ENCODE data around the gene SNX2.

The SNX2 gene

DNA sequence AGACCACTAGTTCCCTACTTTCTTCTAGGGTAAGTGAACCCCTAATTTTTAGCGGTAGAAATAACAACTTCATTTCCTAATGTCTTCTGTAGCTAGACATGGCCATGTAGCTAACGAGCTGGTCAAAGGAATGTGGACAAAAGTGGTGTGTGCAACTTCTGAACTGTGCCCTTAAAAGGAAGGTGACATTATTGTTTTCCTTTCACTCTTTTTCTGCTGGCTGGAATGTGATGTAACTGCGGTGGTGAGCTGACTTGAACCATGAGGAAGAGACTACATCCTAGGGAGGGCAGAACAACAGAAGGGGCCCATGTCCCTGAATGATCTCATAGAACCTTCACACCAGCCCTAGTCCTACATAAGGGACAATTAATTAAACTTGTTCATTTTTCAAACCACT, 1.3 kb upstream of the SNX2 start:
- DNase-seq: no peak

DNA sequence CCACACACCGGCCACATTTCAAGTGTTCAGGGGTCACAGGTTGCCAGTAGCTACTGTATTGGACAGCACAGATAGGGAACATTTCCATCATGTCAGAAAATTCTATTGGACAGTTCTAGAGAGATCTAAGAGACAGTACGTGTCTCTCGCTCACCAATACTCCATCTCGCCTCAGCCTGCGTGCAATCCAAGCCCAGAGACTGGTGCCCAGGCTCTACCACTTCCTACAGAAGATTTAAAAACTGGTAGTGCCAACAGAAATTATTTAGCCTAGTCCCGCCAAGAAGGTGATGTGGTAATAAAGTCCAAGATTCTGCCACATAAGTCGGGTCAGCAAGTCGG, 390 bp upstream of the SNX2 start:
- DNase-seq: no peak

DNA sequence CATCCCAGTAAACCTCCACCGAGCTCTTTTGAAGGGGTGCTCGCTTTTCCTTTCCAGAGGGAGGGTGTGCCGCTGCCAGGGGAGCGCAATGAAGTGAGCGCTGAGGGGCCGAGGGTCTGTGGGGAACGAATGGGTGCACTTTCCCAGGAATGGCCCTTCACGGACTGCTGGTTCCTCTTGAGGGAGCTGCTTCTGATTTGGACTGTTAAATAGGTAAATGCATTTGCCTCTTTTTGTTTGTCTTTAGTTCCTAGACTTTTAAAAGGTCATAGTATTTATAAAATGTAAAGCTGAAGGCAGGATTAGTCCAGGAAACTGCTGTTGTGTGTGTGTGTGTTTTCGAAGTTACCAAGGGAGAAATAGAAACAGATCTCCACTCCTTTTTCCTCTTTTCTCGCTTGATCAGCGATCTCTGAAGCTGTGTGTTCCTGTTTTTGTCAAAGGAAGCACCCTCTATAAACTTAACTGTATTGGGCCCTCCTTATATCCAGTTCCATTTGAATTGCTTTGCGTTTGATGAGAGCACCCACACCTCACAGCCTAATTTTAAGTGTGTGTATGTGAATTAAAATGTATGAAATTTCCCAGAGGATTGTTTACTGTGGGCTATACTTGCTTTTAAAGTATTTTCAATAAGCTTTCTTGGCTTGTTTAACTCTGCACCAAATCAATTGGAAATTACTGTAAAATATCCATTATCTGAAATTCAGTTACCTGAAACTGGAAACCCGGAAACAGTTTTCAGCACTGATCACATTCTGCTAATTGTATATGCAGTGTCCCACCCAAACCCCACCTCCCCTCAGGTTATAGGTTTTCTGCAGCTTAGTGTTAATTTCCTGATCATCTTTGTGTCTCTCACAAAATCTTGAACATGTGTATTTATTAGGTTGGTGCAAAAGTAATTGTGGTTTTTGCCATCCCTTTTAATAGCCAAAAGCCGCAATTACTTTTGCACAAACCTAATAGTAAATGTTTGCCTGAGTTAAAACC, 966 bp downstream of the SNX2 start:
- DNase-seq: no peak

DNA sequence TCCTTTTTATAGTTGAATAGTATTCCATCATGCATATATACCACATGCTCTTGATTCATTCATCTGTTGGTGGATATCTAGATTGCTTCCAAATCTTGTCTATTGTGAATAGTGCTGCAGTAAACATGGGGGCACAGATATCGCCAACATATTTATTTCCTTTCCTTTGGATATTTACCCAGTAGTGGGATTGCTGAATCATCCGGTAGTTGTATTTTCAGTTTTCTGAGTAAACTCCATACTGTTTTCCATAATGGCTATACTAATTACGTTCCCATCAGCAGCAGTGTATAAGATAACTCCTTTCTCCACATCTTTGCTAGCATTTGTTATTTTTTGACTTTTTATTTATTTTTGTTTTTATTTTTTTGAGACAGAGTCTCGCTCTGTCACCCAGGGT, 3.3 kb downstream of the SNX2 start:
- no peak for DNase-seq

DNA sequence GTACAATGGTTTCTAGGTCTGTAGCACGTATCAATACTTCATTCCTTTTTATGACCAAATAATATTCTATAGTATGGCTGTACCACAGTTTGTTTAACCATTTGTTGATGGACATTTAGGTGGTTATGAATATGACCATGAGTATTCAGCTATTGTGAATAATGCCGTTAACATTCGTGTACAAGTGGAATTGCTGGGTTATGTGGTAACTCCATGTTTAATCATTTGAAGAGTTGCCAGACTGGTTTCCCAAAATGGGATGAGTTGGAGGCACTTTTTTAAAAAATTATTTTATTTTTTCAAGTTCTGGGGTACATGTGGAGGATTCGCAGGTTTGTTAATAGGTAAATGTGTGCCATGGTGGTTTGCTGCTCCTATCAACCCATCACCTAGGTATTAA, 4.6 kb downstream of the SNX2 start:
- DNase-seq: no peak

DNA sequence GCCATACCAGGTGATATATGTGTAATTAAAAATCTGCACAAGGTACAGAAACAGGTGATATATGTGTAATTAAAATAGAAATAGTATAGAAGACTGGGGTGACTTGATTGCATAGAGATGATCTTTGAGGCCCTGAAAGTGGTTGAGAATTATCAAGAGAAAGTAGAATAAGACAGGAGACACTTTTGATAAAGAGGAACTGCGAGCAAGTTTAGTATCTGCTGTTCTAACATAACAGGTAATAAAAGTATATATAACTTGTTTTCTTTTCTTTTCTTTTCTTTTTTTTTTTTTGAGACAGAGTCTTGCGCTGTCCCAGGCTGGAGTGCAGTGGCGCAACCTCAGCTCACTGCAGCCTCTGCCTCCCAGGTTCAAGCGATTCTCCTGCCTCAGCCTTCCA, 5.4 kb downstream of the SNX2 start:
- DNase-seq: no peak

DNA sequence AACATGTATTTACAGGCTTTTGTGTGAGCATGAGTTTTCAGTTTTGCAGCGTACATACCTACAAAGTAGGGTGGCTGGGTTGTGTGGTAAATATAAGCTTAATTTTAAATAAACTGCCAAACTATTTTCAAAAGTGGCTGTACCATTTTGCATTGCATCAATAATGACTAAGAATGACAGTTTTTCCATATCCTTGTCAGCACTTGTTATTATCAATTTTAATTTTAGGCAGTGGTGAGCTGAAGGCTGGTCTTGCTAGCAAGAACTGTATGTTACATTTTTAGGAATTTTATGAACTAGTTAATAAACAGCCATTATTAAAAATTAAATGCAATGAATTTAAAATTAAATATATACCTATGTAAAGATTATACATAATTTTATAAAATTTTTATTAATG, 6.6 kb downstream of the SNX2 start:
- DNase-seq: no peak

DNA sequence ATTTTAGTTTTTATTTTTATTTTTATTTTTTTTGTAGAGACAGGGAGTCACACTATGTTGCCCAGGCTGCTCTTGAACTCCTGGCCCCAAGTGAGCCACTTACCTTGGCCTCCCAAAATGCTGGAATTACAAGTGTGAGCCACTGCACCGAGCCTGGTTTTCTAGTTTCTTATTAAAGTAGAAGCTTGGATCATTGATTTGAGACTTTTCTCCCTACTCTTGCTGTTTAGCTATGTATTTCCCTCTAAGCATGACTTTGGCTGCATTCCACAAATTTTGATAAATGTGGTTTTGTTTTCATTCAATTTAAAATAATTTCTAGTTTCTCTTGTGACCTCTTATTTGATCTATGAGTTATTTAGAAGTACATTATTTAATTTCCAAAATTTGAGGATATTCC, 10.4 kb downstream of the SNX2 start:
- no peak for DNase-seq

DNA sequence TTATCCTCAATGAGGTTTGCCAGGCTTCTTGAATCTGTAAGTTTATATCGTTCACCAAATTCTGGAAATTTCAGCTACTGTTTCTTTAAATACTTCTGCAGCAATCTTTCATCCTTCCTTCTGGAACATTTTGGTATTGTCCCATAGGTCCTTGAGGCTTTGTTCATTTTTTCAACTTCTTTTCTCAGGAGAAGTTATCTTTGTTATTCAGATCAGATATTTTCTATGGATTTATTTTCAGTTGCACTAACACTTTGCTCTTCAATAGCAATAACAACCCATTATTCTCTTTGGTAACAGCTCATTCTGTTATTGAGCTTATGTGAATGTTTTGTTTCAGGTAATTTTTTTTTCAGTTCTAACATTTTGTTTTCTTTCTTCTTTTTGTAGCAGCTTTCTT, 13.5 kb downstream of the SNX2 start:
- no peak for DNase-seq

DNA sequence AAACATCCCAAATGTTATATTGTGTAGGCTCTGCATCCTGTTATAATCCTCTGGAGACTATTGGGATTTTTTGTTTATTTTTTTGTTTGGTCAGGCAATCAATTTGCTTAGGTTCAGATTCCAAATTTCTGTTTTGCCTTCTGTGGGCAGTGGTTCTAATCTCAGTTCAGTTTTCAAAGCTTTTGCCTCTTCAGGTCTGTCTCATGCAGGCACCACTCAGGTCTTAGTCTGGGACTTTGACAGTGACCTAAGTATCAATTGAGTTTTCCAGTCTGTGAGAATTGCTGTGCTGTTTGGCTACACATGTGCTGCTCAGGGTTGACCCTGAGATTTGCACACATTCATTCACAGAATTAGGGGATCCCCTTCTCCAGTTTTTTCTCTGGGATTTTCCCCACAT, 14.1 kb downstream of the SNX2 start:
- DNase-seq: no peak

DNA sequence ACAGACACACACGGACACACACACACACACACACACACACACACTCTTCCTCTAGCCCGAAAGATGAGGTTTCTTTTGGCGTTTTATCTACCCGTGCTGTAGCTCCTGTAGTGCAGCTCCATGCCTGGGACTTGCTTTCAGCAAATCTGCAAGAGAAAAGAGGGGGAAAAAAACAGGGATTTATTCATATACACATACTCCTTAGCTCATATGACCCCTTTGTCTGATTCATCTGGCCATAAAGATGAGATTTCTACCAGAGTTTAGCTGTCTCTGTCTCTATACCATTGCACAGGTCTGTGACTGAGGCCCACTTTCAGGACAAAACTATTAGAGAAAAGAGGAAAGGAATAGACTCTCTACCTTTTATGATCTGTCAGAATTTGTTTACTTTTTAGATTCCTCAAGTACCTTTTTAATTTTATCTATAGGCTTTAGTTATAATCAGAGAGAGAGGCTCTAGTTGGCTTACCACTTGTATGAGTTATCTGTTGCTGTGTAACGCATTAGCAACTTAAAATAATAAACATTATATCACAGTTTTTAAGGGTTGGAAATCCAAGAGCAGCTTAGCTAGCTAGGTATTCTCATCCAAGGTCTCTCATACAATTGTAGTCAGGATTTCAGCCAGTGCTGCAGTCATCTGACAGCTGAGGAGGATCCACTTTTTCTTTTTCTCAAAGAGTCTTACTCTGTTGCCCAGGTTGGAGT, 14.7 kb downstream of the SNX2 start:
- DNase-seq: no peak

DNA sequence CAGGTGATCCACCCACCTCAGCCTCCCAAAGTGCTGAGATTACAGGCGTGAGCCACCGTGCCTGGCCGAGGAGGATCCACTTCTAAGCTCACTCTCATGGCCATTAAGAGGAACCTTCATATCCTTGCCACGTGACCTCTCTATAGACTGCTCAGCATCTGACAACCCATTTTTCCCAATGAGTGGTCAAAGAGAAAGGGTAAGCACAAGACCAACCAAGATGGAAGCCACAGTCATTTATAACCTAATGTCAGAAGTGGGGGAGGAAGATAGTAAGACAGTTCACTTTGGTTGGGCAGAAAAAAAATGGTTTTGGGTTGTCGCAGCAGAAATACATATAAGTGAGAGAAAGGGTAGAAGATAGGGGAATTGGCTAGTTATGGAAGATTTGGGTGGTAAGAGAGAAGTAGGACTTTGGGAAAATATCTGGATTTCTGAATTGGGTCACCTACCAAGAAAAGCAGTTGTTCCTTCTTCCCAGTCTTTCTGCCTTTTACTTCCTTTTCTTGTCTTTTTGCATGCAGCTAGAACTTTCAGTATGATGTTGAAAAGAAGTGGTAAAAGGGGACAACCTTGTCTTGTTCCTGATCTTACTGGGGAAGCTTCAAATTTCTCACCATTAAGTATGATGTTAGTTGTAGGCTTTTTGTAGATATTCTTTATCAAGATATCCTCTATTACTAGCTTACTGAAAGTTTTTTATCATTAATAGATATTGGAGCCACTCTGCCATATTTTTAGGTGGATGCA, 15.6 kb downstream of the SNX2 start:
- no peak for DNase-seq

DNA sequence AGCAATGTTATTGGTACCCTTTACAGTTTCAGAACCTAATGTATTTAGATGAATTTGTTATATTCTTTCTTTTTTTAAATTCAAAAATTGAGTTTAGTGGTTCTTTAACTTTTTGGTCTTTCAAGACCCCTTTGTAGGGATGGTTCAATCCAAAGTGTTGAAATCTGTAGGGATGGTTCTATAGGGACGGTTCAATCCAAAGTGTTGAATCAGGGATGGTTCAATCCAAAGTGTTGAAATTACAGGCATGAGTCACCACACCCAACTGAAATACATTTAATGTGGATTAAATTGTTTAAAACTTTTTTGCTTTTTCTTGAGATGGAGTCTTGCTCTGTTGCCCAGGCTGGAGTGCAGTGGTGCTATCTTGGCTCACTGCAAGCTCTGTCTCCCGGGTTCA, 30.6 kb downstream of the SNX2 start:
- no peak for DNase-seq

DNA sequence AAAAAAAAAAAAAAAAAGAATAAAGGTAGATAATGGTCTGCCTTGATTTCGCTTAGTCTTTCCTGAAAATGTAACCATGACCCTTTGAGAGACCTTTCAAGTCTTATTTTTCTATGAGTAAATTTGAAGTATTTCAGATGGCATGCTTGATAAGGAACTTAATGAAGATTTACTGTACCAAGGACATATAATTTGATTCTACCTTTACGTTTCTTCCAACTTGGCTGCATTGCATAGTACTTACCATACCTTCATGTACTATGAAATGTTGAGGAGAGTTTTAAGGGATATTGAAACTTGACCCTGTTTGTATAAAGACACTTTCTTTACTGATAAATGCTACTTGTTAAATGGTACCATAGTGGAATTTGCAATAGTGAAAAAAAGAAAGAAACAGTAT, 35.5 kb downstream of the SNX2 start:
- DNase-seq: no peak

DNA sequence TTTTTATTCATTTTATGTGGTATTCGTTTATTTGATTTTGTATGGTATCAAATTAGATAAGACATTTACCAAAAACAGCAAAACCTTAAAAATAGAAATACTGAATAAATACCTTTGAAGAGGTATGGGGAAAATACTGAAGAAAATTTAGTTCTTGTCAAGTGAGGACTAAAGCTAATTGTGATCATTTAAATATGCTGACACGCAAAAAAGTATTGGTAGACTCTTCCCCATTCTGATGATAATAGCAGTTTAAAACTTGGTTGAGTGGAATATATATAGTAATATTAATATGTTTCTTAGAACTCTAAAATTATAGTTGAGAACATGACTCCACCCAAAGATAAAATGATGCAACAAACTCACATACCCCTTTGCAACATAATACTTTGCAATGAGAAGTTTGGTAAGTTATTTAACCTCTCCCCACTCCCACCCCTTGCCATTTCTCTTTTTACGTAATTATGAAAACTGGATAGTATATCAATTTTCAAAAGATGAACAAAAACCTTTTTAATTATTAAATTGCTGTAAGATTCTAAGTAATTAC, 40.4 kb downstream of the SNX2 start:
- no peak for DNase-seq

DNA sequence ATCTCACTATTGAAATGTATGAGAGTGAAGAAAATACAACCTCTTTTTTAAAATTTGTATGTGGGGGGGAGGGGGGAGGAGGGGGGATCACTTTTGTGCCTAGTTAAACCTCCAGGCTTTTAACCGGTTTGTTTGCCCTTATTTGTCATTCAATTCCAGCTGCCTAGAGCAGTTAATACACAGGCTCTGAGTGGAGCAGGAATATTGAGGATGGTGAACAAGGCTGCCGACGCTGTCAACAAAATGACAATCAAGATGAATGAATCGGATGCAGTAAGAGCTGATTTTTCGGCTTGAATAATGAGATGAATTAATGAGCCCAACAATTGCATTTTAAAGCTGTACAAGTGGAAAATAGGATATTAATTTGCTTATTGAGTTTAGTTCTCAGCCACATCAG, 41.9 kb downstream of the SNX2 start:
- DNase-seq: no peak

DNA sequence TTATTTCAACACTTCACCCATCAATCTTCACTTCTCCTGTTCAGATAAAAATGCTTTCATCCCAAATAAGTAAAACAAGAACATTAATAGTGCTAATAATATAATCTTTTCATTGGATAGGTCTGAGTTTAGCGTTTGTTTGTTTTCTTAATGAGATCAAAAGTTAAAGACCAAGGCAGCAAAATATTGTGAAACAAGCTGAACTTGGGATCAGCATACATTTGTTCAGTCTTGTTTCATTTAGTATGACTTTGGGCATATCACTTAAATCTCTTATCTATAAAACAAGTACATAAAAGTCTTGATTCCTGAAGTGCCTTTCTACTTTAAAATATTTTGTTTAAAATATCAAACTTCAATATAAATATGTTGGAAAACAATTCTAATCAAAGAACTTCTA, 57.1 kb downstream of the SNX2 start:
- no peak for DNase-seq

DNA sequence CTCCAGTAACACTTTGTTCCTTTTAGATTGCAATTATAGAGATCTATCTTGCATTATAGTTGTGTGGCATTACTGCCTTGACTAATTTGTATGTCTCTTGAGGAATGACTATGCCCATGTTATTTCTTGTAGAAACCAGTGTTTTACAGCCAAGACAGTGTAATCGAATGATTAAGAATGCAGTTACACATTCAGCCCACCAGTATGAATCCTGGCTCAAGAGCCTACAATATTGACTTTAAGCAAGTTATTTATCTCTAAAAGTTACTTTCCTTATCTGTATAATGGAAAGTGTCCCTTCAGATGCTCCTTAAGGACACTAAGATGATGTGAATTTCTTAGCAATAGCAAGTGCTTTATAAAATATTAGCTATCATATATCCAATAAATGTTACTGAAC, 60.8 kb downstream of the SNX2 start:
- no peak for DNase-seq

DNA sequence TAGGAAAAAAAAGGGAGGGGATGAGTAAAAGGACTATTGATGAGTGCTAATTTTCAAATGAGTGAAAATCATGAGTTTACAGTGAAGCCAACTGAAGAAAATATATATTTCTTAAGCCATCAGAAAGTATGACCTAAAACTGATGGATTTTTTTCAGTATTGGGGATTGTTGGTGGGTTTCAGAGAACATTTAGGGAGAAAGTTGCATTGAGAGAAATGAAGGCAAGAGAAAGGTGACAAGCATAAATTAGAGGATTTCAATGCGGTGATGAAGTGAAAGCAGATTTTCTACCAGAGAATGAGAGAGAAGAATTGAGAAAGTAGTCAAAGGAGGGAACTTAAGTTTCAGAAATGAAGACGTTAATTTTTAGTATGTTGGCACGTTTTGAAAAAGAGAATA, 62.1 kb downstream of the SNX2 start:
- no peak for DNase-seq

DNA sequence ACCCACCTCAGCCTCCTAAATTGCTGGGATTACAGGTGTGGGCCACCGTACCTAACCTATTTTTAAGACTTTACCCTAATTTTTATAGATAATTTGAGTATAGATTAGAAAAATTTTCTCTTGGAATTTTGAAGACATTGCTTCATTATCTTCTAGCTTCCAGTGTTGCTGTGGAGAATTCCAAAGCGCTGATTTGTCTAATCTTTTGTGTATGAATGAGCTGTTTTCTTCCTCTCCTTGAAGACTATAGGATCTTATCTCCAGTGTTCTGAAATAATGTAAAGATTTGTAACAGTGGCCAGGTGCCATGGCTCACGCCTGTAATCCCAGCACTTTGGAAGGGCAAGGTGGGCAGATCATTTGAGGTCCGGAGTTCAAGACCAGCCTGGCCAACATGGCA, 64.9 kb downstream of the SNX2 start:
- DNase-seq: no peak

DNA sequence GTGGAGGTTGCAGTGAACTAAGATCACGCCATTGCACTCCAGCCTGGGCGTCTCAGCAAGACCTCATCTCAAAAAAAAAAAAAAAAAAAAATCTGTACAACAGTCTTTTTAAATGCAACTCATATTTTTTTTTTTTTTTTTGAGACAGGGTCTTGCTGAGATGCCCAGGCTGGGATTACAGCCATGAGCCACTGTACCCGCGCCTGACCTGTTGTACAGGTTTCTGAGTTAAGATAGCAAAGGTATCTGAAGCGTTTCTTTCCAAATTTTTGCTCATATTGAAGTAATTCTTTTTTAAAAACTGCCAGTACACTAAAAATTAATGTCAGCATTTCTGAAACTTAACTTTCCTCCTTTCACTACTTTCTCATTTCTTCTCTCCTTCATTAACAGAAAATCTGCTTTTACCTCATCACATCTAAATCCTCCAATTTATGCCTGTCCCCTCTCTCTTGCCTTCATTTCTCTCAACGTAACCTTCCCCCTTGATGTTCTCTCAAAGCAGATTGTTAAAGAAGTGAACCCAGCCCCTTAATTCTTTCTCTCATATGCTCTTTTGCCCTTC, 67.2 kb downstream of the SNX2 start:
- DNase-seq: no peak

DNA sequence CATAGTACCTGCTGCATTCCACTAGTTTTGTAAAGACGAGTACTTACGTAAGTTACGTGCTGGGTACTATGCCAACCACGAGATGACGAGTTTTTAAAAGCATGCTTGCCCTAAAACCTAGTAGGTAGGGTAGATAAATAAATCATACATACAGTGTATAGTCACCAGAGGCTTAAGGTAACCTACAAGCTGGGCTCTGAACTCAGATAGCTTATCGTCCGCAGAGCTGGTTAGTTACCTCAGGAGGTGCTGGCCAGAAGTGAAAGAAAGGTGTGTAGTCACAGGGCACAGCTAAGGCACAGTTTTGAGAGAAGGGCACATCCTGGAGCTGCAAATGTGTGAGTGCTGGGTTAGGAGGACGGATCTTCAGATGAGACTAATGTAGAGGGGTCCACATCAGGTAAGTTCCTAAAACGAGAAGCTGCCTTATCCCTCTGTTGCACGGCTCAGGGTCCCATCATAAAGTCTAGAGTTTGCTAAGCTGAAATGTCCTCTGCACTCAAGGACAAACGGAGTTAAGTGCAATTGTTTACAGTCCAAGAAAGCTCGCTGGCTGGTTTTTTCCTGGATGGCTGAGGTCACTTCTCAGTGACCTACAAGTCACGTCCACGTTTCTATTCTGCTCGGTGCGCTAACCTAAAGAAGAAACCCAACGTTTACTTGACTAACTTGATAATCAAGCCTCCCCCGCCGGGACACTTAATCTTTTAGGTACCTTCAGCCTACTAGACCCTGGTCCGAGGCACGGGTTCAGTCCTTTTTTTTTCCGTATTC, 69.4 kb downstream of the SNX2 start:
- no peak for DNase-seq

DNA sequence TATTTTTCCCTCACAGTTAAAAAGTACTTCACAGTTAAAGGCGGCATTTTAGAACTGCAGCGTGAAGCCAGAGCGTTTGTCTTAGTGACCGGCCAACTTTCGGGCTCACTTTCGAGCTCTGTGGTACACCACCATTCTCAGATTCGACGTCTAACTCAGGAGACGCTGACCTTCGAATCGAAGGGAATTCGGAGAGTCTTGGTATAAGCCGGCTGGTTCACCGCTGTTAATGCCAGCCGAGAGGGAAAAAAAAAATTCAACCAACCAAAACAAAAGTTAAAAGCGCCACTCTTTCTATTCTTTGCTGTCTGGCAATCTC, 70.0 kb downstream of the SNX2 start:
- no peak for DNase-seq
